ENCODE data around the gene ZC3H18.

DNA sequence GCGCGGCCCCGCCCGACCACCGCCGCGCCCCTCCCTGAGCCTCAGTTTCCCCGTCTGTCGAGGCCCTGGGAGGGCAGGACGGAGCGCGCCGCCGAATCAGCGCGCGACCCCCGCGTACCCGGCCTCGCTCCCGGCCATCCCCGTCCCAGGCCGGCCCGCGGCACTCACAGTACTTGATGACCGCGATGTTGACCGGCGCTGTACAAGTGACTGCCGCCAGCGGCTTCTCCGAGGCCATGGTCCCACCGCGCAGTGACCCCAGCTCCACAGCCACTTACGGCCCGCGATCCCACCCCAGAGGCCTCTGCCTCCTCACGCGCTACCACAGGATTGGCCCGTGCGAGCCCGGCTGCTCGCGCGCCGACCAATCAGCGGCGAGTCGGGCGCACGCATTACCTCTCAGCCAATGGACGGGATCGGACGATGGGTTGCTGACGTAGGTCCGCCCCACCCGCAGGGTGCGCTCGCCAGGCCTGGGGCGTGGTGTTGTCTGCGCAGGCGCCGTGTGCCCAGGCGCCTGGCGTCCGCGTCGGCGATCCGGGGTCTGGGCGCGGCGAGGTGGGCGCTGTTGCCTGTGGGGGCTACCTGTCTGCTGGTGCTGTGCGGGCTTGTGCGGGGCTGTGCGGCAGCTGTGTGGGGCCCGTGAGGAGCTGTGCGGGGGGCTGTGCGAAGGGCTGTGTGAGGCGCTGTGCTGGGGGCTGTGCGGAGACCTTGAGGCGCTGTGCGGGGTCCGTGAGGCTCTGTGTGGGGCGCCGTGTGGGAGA is 92.8 kb downstream of the ZC3H18 start, which contains the start of gene MVD:
- no peak for TF ChIP-seq SUZ12 (IDR thresholded peaks at IDR 0.05)
- TF ChIP-seq, protein P1, sequence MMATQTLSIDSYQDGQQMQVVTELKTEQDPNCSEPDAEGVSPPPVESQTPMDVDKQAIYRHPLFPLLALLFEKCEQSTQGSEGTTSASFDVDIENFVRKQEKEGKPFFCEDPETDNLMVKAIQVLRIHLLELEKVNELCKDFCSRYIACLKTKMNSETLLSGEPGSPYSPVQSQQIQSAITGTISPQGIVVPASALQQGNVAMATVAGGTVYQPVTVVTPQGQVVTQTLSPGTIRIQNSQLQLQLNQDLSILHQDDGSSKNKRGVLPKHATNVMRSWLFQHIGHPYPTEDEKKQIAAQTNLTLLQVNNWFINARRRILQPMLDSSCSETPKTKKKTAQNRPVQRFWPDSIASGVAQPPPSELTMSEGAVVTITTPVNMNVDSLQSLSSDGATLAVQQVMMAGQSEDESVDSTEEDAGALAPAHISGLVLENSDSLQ (IDR thresholded peaks at IDR 0.05) = no peak
- no peak for TF ChIP-seq SP1 (IDR thresholded peaks at IDR 0.05)
- no peak for TF ChIP-seq BHLHE40 (IDR thresholded peaks at IDR 0.05; ENCODE audit: borderline replicate concordance)

Data from HEK293T (cell line).